Mammary epithelial cell (primary cell): Measurements from ENCODE around the gene DNAH1.

Experiments used
- EZH2 ChIP-seq: IDR thresholded peaks from 2 replicates; pipeline ENCODE4 v1.6.1; 2012; ENCODE audit warnings: low read length, inconsistent platforms, borderline replicate concordance
- TF ChIP-seq, protein P1 (sequence below), 2 donors: IDR thresholded peaks in 1 of 2; conservative IDR thresholded peaks in 1 of 2; 2 replicates each; pipeline ENCODE4 v1.5.1; 2011 to 2012; ENCODE audit warnings: inconsistent platforms in 2 of 2, low read length in 2 of 2, mild to moderate bottlenecking in 2 of 2, control low read depth in 1 of 2, low read depth in 1 of 2; ENCODE audit not compliant: insufficient read depth in 1 of 2; ENCODE audit errors: extremely low read depth in 1 of 2

DNA sequence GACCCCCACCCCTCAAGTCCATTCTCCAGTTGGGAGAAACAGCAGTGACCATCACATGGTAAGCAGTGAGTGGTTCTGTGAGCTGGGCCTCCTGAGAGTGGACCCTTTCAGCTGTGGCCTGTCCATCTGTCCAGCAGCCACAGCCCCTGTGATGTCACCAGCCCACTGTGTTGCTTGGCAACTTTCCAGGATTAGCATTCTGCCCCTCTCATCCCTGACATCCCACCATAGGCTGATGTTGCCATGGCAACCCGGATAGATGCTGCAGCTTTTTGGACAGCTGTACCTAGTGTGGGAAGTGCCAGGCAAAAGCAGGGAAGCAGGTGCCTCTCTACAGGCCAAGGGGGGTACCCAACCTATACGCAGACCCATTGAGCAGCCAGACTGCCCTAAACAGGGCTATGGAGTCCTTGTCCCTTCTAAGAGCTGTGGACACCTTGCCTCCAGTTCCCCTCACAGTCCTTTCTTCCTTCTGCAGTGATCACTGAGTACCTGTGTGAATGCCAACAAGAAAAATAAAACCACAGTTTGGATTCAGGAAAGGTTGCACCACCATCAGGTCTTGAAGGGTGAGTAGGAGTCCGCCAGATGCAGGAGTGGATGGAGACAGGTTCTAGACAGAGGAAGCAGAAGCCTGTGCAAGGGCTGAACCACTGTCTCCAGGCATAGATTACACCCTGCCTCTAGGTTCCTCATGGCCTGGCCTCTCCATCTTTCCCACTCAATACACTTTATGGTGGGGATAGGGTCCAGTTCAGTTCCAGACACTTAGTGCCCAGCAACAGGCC is at the start of gene DNAH1:
- TF ChIP-seq EZH2 = no peak
- TF ChIP-seq, protein P1, sequence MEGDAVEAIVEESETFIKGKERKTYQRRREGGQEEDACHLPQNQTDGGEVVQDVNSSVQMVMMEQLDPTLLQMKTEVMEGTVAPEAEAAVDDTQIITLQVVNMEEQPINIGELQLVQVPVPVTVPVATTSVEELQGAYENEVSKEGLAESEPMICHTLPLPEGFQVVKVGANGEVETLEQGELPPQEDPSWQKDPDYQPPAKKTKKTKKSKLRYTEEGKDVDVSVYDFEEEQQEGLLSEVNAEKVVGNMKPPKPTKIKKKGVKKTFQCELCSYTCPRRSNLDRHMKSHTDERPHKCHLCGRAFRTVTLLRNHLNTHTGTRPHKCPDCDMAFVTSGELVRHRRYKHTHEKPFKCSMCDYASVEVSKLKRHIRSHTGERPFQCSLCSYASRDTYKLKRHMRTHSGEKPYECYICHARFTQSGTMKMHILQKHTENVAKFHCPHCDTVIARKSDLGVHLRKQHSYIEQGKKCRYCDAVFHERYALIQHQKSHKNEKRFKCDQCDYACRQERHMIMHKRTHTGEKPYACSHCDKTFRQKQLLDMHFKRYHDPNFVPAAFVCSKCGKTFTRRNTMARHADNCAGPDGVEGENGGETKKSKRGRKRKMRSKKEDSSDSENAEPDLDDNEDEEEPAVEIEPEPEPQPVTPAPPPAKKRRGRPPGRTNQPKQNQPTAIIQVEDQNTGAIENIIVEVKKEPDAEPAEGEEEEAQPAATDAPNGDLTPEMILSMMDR (conservative IDR thresholded peaks at IDR 0.05 in 1 of 2, IDR thresholded peaks at IDR 0.05 in 1 of 2; ENCODE audit: extremely low read depth in 1 of 2, insufficient read depth in 1 of 2, low read depth in 1 of 2, low read length in 2 of 2) = no peak
